Panc1 (cell line): ENCODE measurements around the gene JUN. TPM values are rescaled to one million over a fixed set of nuclear protein-coding genes. Genes with fewer than 3 reads are reported as not detected.

Experiments
- ATAC-seq: fragments of 200-7000 bp; cut with Tn5 transposase; 2 replicates; pipeline ENCODE4 v1.9.1; 2020; ENCODE audit warnings: mild to moderate bottlenecking, moderate library complexity
- BruUV-seq: library from RNA; stranded (reverse); fragments of 400-500 nt; replicated peaks from 2 replicates; lab custom pipeline; 2021; lab: Mats Ljungman, UMichigan
- CTCF ChIA-PET: fragments of 300-600 bp; sonication (Branson Sonifier 250); formaldehyde crosslinking; loops from one replicate; lab custom pipeline; 2022; ENCODE audit warnings: antibody characterized with exemption; lab: Charles Lee
- POLR2A ChIA-PET: fragments of 300-600 bp; sonication (Branson Sonifier 250); formaldehyde crosslinking; loops from one replicate; lab custom pipeline; 2022; ENCODE audit warnings: antibody characterized with exemption; lab: Charles Lee
- DNase-seq: peaks from one replicate; pipeline ENCODE4 v3.0.0-alpha.2; 2010; ENCODE audit warnings: low read depth, low spot score
- H3K27ac ChIP-seq: 2 replicates; pipeline ENCODE4 v1.5.1; 2011; ENCODE audit warnings: mild to moderate bottlenecking, low read length, inconsistent platforms
- H3K27me3 ChIP-seq: fragments of 200-500 bp; sonication (Bioruptor generic); 2 replicates; pipeline ENCODE4 v1.6.0; 2014; ENCODE audit warnings: low read length, inconsistent platforms; ENCODE audit not compliant: control insufficient read depth, insufficient read depth
- H3K36me3 ChIP-seq: fragments of 200-500 bp; sonication (Bioruptor generic); 2 replicates; pipeline ENCODE4 v1.5.1; 2014; ENCODE audit warnings: inconsistent platforms, mild to moderate bottlenecking, low read length, moderate library complexity; ENCODE audit not compliant: control insufficient read depth, insufficient read depth
- H3K4me1 ChIP-seq: 2 replicates; pipeline ENCODE4 v1.5.1; 2011; ENCODE audit warnings: inconsistent platforms, mild to moderate bottlenecking, low read length, moderate library complexity; ENCODE audit not compliant: control insufficient read depth, insufficient read depth
- H3K4me3 ChIP-seq, 2 experiments: 2 replicates each; pipeline ENCODE4 v1.5.1; 2011 to 2012; ENCODE audit warnings: low read depth in 2 of 2, low read length in 2 of 2, mild to moderate bottlenecking in 2 of 2, inconsistent platforms in 1 of 2, moderate library complexity in 1 of 2
- H3K9me3 ChIP-seq: fragments of 200-500 bp; sonication (Bioruptor generic); 2 replicates; pipeline ENCODE4 v1.5.1; 2014; ENCODE audit warnings: low read depth, mild to moderate bottlenecking, inconsistent platforms, low read length, moderate library complexity; ENCODE audit not compliant: control insufficient read depth, insufficient read depth
- CTCF ChIP-seq: fragments of 450-650 bp; IDR thresholded peaks from 2 replicates; pipeline ENCODE4 v1.5.1; 2017; ENCODE audit warnings: mild to moderate bottlenecking
- POLR2AphosphoS5 ChIP-seq: IDR thresholded peaks from 2 replicates; pipeline ENCODE4 v1.6.1; 2012; ENCODE audit warnings: mild to moderate bottlenecking, low read depth, low read length, moderate library complexity
- SIN3A ChIP-seq: IDR thresholded peaks from 2 replicates; pipeline ENCODE4 v1.6.1; 2012; ENCODE audit warnings: low read depth, mild to moderate bottlenecking, low read length, moderate library complexity, borderline replicate concordance; ENCODE audit not compliant: insufficient read depth
- TCF7L2 ChIP-seq: IDR thresholded peaks from 2 replicates; pipeline ENCODE4 v1.6.1; 2011; ENCODE audit warnings: mild to moderate bottlenecking, low read depth, low read length, inconsistent platforms
- in situ Hi-C: cut with HindIII; loops from 2 replicates; pipeline ENCODE4 v1.10.0; 2016; ENCODE audit warnings: low sequenced_read_pairs, low pct_unique_long_range_greater_than_20kb
- intact Hi-C: fragments of 100-400 bp; cut with micrococcal nuclease; formaldehyde crosslinking; loops from one replicate; pipeline ENCODE4 v1.10.0; 2022; ENCODE audit not compliant: unreplicated experiment
- total RNA-seq: library from RNA; stranded (reverse); gene quantifications from one replicate; pipeline ENCODE4 v1.2.1, GENCODE V29; 2021; ENCODE audit not compliant: unreplicated experiment
- TF ChIP-seq, protein P1 (sequence below), 2 experiments: IDR thresholded peaks; 2 replicates each; pipeline ENCODE4 v1.6.1; 2011 to 2012; ENCODE audit warnings: low read depth in 2 of 2, control low read depth in 1 of 2, low read length in 1 of 2, mild to moderate bottlenecking in 1 of 2, moderate library complexity in 1 of 2; ENCODE audit not compliant: insufficient read depth in 1 of 2

Gene JUN
- total RNA-seq, 1 experiment from 2014 or later: 70.0 TPM

DNA sequence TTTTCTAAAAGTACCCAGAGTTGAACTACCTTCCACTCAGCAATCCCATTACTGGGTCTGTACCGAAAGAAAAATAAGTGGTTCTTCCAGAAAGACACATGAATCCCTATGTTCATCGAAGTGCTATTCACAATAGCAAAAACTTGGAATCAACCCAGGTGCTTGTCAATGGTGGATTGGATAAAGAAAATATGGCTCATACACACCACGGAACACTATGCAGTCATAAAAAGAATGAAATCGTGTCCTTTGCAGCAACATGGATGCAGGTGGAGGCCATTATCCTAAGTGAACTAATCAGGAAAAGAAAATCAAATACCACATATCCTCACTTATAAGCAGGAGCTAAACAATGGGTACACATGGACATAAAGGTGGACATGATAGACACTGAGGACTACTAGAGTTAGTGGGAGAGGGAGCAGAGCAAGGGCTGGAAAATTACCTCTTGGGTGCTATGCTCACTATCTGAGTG, 32.9 kb upstream of the JUN start:
- DNase-seq (no peak), ATAC-seq (no peak)
- POLR2A ChIA-PET: interaction anchor here (0.6 to 0.8 kb wide), 2 partner anchors 24 to 379 kb away, joined by 3 to 4 read pairs; no protein-coding TSS in a partner anchor
- Histone ChIP-seq H3K27me3 (no peaks in the 10 kb centered on the region), H3K36me3 (no peaks in the 10 kb centered on the region), H3K4me3 (peak overlapping the region; percentile 59 to 78), H3K27ac (peak overlapping the region; percentile 97), H3K9me3 (no peaks in the 10 kb centered on the region), H3K4me1 (peaks cover 29% of the 10 kb centered on the region)
- in situ Hi-C loops (no loop called here), intact Hi-C loops (no loop called here)
- TF ChIP-seq, protein P1, sequence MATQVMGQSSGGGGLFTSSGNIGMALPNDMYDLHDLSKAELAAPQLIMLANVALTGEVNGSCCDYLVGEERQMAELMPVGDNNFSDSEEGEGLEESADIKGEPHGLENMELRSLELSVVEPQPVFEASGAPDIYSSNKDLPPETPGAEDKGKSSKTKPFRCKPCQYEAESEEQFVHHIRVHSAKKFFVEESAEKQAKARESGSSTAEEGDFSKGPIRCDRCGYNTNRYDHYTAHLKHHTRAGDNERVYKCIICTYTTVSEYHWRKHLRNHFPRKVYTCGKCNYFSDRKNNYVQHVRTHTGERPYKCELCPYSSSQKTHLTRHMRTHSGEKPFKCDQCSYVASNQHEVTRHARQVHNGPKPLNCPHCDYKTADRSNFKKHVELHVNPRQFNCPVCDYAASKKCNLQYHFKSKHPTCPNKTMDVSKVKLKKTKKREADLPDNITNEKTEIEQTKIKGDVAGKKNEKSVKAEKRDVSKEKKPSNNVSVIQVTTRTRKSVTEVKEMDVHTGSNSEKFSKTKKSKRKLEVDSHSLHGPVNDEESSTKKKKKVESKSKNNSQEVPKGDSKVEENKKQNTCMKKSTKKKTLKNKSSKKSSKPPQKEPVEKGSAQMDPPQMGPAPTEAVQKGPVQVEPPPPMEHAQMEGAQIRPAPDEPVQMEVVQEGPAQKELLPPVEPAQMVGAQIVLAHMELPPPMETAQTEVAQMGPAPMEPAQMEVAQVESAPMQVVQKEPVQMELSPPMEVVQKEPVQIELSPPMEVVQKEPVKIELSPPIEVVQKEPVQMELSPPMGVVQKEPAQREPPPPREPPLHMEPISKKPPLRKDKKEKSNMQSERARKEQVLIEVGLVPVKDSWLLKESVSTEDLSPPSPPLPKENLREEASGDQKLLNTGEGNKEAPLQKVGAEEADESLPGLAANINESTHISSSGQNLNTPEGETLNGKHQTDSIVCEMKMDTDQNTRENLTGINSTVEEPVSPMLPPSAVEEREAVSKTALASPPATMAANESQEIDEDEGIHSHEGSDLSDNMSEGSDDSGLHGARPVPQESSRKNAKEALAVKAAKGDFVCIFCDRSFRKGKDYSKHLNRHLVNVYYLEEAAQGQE (IDR thresholded peaks at IDR 0.05; ENCODE audit: insufficient read depth in 1 of 2, low read depth in 2 of 2, low read length in 1 of 2): no peak
- TF ChIP-seq SIN3A (no peak), POLR2AphosphoS5 (no peak), TCF7L2 (no peak), CTCF (no peak)
- BruUV-seq: no TSS peak
- CTCF ChIA-PET: no interaction called here

DNA sequence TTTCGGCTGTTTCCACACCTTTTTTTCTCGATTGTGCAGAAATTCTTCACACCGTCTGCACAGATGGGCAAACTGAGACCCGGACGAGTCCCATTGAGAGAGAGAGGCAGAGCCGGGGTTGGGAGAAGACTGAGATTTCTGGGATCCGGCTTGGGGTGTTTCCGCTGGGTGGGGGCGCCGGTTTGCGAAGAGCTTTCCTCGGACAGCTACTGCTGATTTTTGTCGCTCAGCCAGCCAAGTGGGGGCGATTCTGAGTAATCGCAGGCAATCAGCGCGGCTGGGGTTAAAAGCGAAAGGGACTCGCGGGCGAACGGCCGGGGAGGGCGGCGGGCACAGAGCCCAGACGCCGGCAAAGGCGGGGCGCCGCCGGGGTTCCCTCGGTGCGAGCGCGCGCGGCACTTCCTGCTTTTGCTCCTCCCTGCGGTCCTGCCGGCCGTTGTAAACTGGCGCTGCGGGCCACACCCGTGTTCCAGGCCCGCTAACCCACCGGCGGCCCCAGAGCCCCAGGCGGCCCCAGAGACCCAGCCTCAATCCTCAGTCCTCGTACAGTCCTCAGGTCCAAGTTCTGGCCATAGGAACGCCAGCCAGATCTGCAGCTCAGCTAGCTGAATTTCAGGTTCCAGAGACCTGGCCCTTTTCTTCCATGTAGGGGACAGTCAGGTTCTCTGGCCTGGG, 32.4 kb upstream of the JUN start:
- H3K27ac ChIP-seq: peak overlapping the region; percentile 97
- peak; percentile 87 for ATAC-seq
- H3K36me3 ChIP-seq: no peaks in the 10 kb centered on the region
- H3K4me1 ChIP-seq: peaks cover 31% of the 10 kb centered on the region
- intact Hi-C loops (no loop called here), in situ Hi-C loops (no loop called here)
- TF ChIP-seq TCF7L2 (peak; percentile 80), POLR2AphosphoS5 (peak; percentile 84), CTCF (peak; percentile 33; the same call in 1 of the 2 replicates), SIN3A (0 out of 2 replicates have a peak, but pooled peaks have one; percentile 46)
- TF ChIP-seq, protein P1 (IDR thresholded peaks at IDR 0.05; ENCODE audit: insufficient read depth in 1 of 2, low read depth in 2 of 2, low read length in 1 of 2): no peak
- ChIA-PET CTCF (no interaction called here), POLR2A (interaction anchor here (0.6 to 0.7 kb wide), 2 partner anchors 33 to 34 kb away, joined by 6 to 8 read pairs; no protein-coding TSS in a partner anchor)
- DNase-seq: peak; percentile 47
- H3K9me3 ChIP-seq: no peaks in the 10 kb centered on the region
- no TSS peak for BruUV-seq
- no peaks in the 10 kb centered on the region for H3K27me3 ChIP-seq
- peak overlapping the region; percentile 59 to 78 for H3K4me3 ChIP-seq
